H1 (cell line): ENCODE data around the gene TMEM151A. TPM values are rescaled to one million over a fixed set of nuclear protein-coding genes. Genes with fewer than 3 reads are reported as not detected.

Source experiments
- CHD7 ChIP-seq: fragments of 300-600 bp; sonication (generic); IDR thresholded peaks from 2 replicates; pipeline ENCODE4 v1.7.1; 2012; ENCODE audit warnings: low read length, moderate library complexity, mild to moderate bottlenecking, inconsistent platforms; ENCODE audit not compliant: insufficient replicate concordance
- HDAC2 ChIP-seq, 2 experiments: fragments of 300-600 bp in 1 of 2; sonication (generic) in 1 of 2; IDR thresholded peaks; 2 replicates each; pipeline ENCODE4 v1.6.1; 2011 to 2012; ENCODE audit warnings: low read depth in 2 of 2, low read length in 2 of 2, mild to moderate bottlenecking in 2 of 2, moderate library complexity in 2 of 2, borderline replicate concordance in 1 of 2, inconsistent platforms in 1 of 2
- KDM4A ChIP-seq: IDR thresholded peaks from one replicate; pipeline ENCODE4 v1.7.1; 2012; ENCODE audit warnings: low read depth, mild to moderate bottlenecking, moderate library complexity, low read length, inconsistent platforms; ENCODE audit not compliant: severe bottlenecking
- RBBP5 ChIP-seq: IDR thresholded peaks from 2 replicates; pipeline ENCODE4 v1.7.1; 2012; ENCODE audit warnings: low read depth, mild to moderate bottlenecking, inconsistent platforms, low read length, moderate library complexity, borderline replicate concordance
- RXRA ChIP-seq: IDR thresholded peaks from 2 replicates; pipeline ENCODE4 v1.6.1; 2011; ENCODE audit warnings: low read depth, mild to moderate bottlenecking, low read length, moderate library complexity; ENCODE audit not compliant: insufficient read depth
- polyA plus RNA-seq, 7 experiments: library from polyadenylated mRNA; depleted of rRNA in 3 of 7; stranded (reverse) in 5 of 7; unstranded in 2 of 7; fragments of >200 nt in 5 of 7; fragments of 200-250 nt in 2 of 7; gene quantifications; 1 replicate in 5 of 7; 2 replicates in 1 of 7; 4 replicates in 1 of 7; pipeline versions ENCODE4 v1.2.1 to v1.2.3, GENCODE V29; 2011 to 2013; ENCODE audit warnings: missing spikeins in 2 of 7, mixed read lengths in 2 of 7
- total RNA-seq: library from RNA; stranded (reverse); fragmentation: NEBNext Ultra II Directional; extraction: Animal tissue kit (Norgen Biotek cat#: 25700); gene quantifications from 2 replicates; pipeline ENCODE4 v1.2.1, GENCODE V29; 2021

The TMEM151A gene
- total and polyA plus RNA-seq, 2 of the 8 experiments (the other 6 are each of a cell fraction or from before 2014, with no cell fraction given), result 3.2 TPM

GRCh38 chr11:66277471-66278362 is 14.0 kb upstream of the TMEM151A start, which contains the start of gene CNIH2 (continued):
- TF ChIP-seq CHD7 (no peak), RBBP5 (peak; percentile 46; the same call in 1 of the 2 replicates), KDM4A (peak; percentile 48), RXRA (no peak), HDAC2 (IDR thresholded peaks at IDR 0.05; ENCODE audit: borderline replicate concordance in 1 of 2, low read depth in 2 of 2, low read length in 2 of 2) (no peak)
